Muscle layer of duodenum (tissue), 2 donors: Measurements from ENCODE around the gene RAI2.

Experiments
- H3K27ac ChIP-seq: one replicate; pipeline ENCODE4 v1.7.0; 2013; ENCODE audit warnings: mild to moderate bottlenecking, low read length
- H3K27me3 ChIP-seq: one replicate; pipeline ENCODE4 v1.7.0; 2013; ENCODE audit warnings: low read depth, mild to moderate bottlenecking, control low read depth, low read length
- H3K36me3 ChIP-seq, 2 donors: one replicate each; pipeline ENCODE4 v1.7.0; 2013; ENCODE audit warnings: low read length in 2 of 2, control low read depth in 1 of 2, mild to moderate bottlenecking in 1 of 2; ENCODE audit not compliant: insufficient read depth in 2 of 2, control insufficient read depth in 1 of 2
- H3K4me1 ChIP-seq, 2 donors: one replicate each; pipeline ENCODE4 v1.7.0; 2013; ENCODE audit warnings: low read length in 2 of 2, mild to moderate bottlenecking in 2 of 2, control low read depth in 1 of 2, moderate library complexity in 1 of 2; ENCODE audit not compliant: insufficient read depth in 2 of 2, control insufficient read depth in 1 of 2
- H3K4me3 ChIP-seq, 2 donors: one replicate each; pipeline ENCODE4 v1.7.0; 2013; ENCODE audit warnings: low read length in 2 of 2, low read depth in 1 of 2, mild to moderate bottlenecking in 1 of 2
- H3K9me3 ChIP-seq, 2 donors: one replicate each; pipeline ENCODE4 v1.7.0; 2013; ENCODE audit warnings: low read length in 2 of 2, control low read depth in 1 of 2, mild to moderate bottlenecking in 1 of 2; ENCODE audit not compliant: control insufficient read depth in 1 of 2
- donor health status: healthy.

The RAI2 gene

DNA sequence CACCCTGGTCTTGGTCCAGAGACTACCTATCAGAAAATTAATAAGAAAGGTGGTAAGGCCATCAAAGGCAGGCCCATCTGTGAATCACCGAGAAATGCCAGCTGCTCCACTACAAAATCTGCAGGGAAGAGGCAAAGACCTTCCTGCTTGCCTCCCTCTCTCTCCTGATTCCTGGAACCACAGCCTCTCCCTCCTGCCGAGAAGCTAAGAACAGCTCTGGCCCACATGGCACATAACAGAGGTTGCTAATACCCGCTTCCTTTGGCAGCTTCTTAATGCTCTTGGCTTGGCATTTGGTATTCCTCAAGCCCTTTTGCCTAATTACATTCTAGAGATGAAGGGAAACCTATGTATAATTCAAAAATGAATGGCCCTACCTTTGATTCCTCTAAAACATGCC is 32.9 kb downstream of the RAI2 start:
- peaks cover 0 to 10% of the 10 kb centered on the region in 2 donors for H3K4me1 ChIP-seq
- no peaks in the 10 kb centered on the region for H3K36me3 ChIP-seq
- no peak overlapping the region for H3K4me3 ChIP-seq
- H3K27me3 ChIP-seq, result no peaks in the 10 kb centered on the region
- H3K27ac ChIP-seq, result no peak overlapping the region
- H3K9me3 ChIP-seq, result no peaks in the 10 kb centered on the region

DNA sequence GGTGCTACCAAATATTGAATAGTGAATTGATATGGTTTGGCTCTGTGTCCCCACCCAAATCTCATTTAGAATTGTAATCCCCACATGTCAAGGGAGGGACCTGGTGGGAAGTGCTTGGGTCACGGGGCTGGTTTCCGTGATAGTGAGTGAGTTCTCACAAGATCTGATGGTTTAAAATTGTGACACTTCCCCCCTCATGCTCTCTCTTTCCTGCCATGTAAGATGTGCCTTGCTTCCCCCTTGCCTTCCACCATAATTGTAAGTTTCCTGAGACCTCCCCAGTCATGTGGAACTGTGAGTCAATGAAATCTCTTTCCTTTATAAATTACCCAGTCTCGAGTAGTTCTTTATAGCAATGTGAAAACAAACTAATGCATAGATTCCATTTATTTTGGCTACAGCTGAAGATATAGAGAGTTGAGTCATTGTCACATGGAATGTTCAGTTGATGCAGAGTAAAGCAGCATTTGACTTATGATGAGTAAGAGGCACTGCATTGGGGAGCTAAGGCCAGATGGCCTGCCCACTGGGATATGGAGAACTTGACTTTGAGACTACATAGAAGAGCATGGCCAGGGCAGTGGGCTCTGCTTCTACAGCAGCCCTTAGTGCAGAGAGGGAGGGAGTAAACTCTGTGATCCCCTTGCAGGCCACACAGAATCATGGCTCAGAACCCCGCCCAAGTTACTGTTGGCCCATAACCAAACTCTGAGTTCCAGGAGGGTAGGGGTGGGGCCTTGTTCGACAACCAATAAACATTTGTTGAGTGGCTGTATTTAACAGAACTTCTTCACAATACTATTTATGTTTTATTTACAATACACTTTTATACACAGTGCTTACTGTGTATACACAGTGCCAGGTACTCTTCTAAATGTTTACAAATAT is 34.2 kb downstream of the RAI2 start:
- Histone ChIP-seq H3K4me1 (peaks cover 0 to 10% of the 10 kb centered on the region in 2 donors), H3K4me3 (no peak overlapping the region), H3K27ac (no peak overlapping the region), H3K36me3 (no peaks in the 10 kb centered on the region), H3K9me3 (no peaks in the 10 kb centered on the region), H3K27me3 (no peaks in the 10 kb centered on the region)

GRCh38 chrX:17824980-17825379 is 36.1 kb downstream of the RAI2 start:
- H3K27ac ChIP-seq, result no peak overlapping the region
- no peaks in the 10 kb centered on the region for H3K36me3 ChIP-seq
- no peak overlapping the region for H3K4me3 ChIP-seq
- peaks cover 3 to 5% of the 10 kb centered on the region in 2 donors for H3K4me1 ChIP-seq
- no peaks in the 10 kb centered on the region for H3K9me3 ChIP-seq
- H3K27me3 ChIP-seq, result no peaks in the 10 kb centered on the region

DNA sequence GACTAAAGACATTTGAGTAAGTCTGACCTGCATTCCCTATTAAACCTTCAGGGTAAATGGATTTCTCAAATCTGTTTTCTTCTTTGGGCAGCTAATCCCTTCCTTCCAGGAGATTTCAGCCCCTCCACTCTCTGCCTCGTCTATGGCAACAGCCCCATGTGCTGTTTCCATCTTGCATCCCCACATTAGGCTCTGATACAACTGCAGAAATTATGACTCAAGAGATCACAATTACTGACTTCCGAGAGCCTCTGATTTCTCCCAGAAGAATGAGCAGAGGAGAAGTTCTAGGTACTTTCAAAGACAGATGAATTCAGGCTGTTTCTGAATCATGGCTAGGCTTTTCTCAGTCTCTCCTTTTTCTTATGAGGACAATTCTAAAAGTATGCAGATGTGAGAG is 38.7 kb downstream of the RAI2 start:
- Histone ChIP-seq H3K27ac (no peak overlapping the region), H3K36me3 (no peaks in the 10 kb centered on the region), H3K27me3 (no peaks in the 10 kb centered on the region), H3K4me3 (no peak overlapping the region), H3K9me3 (no peaks in the 10 kb centered on the region), H3K4me1 (peaks cover 3% of the 10 kb centered on the region in 2 donors)

- H3K36me3 ChIP-seq, result no peaks in the 10 kb centered on the region
- H3K9me3 ChIP-seq, result no peaks in the 10 kb centered on the region
- no peak overlapping the region for H3K27ac ChIP-seq
- peaks cover 3 to 4% of the 10 kb centered on the region in 2 donors for H3K4me1 ChIP-seq
- no peaks in the 10 kb centered on the region for H3K27me3 ChIP-seq
- no peak overlapping the region for H3K4me3 ChIP-seq
Measured at GRCh38 chrX:17820100-17820499, 41.0 kb downstream of the RAI2 start.

- H3K27ac ChIP-seq, result no peak overlapping the region
- no peaks in the 10 kb centered on the region for H3K27me3 ChIP-seq
Measured at GRCh38 chrX:17818726-17819125, 42.4 kb downstream of the RAI2 start.

GRCh38 chrX:17817251-17817650 is 43.8 kb downstream of the RAI2 start:
- Histone ChIP-seq H3K36me3 (no peaks in the 10 kb centered on the region), H3K27me3 (no peaks in the 10 kb centered on the region), H3K4me3 (no peak overlapping the region), H3K27ac (no peak overlapping the region), H3K4me1 (peaks cover 12 to 20% of the 10 kb centered on the region in 2 donors), H3K9me3 (no peaks in the 10 kb centered on the region)

More at GRCh38 chrX:17818726-17819125, 42.4 kb downstream of the RAI2 start:
- Histone ChIP-seq H3K4me3 (no peak overlapping the region), H3K36me3 (no peaks in the 10 kb centered on the region), H3K9me3 (no peaks in the 10 kb centered on the region), H3K4me1 (peaks cover 8 to 11% of the 10 kb centered on the region in 2 donors)

- Histone ChIP-seq H3K36me3 (no peaks in the 10 kb centered on the region), H3K4me1 (peaks cover 10 to 31% of the 10 kb centered on the region in 2 donors), H3K27ac (peak overlapping the region; percentile 31), H3K9me3 (no peaks in the 10 kb centered on the region), H3K4me3 (no peak overlapping the region), H3K27me3 (no peaks in the 10 kb centered on the region)
Measured at GRCh38 chrX:17814557-17814956, 46.5 kb downstream of the RAI2 start.

DNA sequence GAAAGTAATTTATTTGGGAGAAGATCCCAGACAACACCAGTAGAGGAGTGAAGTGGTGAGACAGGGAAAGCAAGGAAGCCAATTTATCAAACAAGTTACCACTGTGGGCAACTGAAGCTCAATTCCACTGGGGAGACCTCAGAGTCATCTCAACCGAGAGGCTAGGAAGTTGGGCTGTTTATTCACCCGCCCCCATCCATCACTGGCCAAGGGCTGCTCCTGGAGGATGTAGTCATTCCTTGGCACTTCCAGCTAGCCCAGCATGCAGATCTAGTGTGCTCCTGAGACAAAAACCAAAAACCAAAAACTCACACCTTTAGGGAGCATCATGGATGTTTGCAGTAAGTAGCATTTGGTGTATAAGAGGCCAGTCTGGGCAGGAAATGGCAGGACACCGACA is 47.0 kb downstream of the RAI2 start:
- H3K27ac ChIP-seq, result peak overlapping the region; percentile 31
- no peak overlapping the region for H3K4me3 ChIP-seq
- H3K36me3 ChIP-seq, result no peaks in the 10 kb centered on the region
- H3K4me1 ChIP-seq, result peaks cover 10 to 31% of the 10 kb centered on the region in 2 donors
- no peaks in the 10 kb centered on the region for H3K9me3 ChIP-seq
- no peaks in the 10 kb centered on the region for H3K27me3 ChIP-seq

GRCh38 chrX:17813277-17813676 is 47.8 kb downstream of the RAI2 start:
- no peak overlapping the region for H3K4me3 ChIP-seq
- H3K27ac ChIP-seq, result no peak overlapping the region
- H3K9me3 ChIP-seq, result no peaks in the 10 kb centered on the region
- H3K4me1 ChIP-seq, result peaks cover 10 to 31% of the 10 kb centered on the region in 2 donors
- no peaks in the 10 kb centered on the region for H3K36me3 ChIP-seq
- H3K27me3 ChIP-seq, result no peaks in the 10 kb centered on the region

GRCh38 chrX:17812763-17813162 is 48.3 kb downstream of the RAI2 start:
- no peaks in the 10 kb centered on the region for H3K9me3 ChIP-seq
- no peaks in the 10 kb centered on the region for H3K27me3 ChIP-seq
- no peak overlapping the region for H3K4me3 ChIP-seq
- no peak overlapping the region for H3K27ac ChIP-seq
- H3K36me3 ChIP-seq, result no peaks in the 10 kb centered on the region
- H3K4me1 ChIP-seq, result peaks cover 10 to 31% of the 10 kb centered on the region in 2 donors

DNA sequence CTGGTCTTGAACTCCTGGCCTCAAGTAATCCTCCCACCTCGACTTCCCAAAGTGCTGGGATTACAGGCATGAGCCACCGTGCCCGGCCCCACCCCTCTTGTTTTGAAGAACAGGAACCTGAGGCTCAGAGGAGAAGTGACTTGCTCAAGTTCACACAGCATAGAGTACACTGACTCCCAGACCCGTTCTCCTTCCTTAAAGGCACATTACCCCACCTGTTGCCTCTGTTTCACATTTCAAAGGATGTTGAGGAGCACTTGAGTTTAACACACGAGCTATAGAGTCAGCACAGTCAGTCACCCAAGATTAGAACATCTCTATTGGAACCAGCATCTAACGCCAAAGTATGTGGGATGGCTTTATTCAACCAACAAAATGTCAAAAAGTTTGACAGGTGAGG is 51.1 kb downstream of the RAI2 start:
- Histone ChIP-seq H3K36me3 (no peaks in the 10 kb centered on the region), H3K4me3 (no peak overlapping the region), H3K9me3 (no peaks in the 10 kb centered on the region), H3K4me1 (peaks cover 10 to 27% of the 10 kb centered on the region in 2 donors), H3K27ac (no peak overlapping the region), H3K27me3 (no peaks in the 10 kb centered on the region)
